SK-N-SH treated with all-trans-retinoic acid at 6 μM for 48 hours (cell line): ENCODE data around the gene CACNA2D3.

ENCODE experiments used
- ATAC-seq: fragments of 200-7000 bp; cut with Tn5 transposase; 3 replicates; pipeline ENCODE4 v1.9.1; 2020; ENCODE audit warnings: mild to moderate bottlenecking, moderate library complexity
- BACH2 ChIP-seq: fragments of 250-450 bp; sonication (Bioruptor Pico); IDR thresholded peaks from 2 replicates; pipeline ENCODE4 v1.9.0; 2021; ENCODE audit warnings: mild to moderate bottlenecking, borderline replicate concordance
- CREB5 ChIP-seq: fragments of 250-450 bp; sonication (Bioruptor Pico); IDR thresholded peaks from 2 replicates; pipeline ENCODE4 v1.5.1; 2020; ENCODE audit warnings: low read depth, mild to moderate bottlenecking, moderate library complexity
- CSDC2 ChIP-seq: fragments of 250-450 bp; sonication (Bioruptor Pico); IDR thresholded peaks from 2 replicates; pipeline ENCODE4 v1.5.0; 2020; ENCODE audit warnings: mild to moderate bottlenecking, moderate library complexity
- ESRRG ChIP-seq: fragments of 250-450 bp; sonication (Bioruptor Pico); IDR thresholded peaks from 2 replicates; pipeline ENCODE4 v1.6.1; 2021; ENCODE audit warnings: mild to moderate bottlenecking
- GLIS3 ChIP-seq: fragments of 250-450 bp; sonication (Bioruptor Pico); IDR thresholded peaks from 2 replicates; pipeline ENCODE4 v1.5.0; 2020; ENCODE audit warnings: mild to moderate bottlenecking, moderate library complexity
- ISL1 ChIP-seq: fragments of 250-450 bp; sonication (Bioruptor Pico); IDR thresholded peaks from 2 replicates; pipeline ENCODE4 v2.1.2; 2022; ENCODE audit warnings: mild to moderate bottlenecking, moderate library complexity
- OSR1 ChIP-seq: fragments of 250-450 bp; sonication (Bioruptor Pico); IDR thresholded peaks from 2 replicates; pipeline ENCODE4 v1.8.0; 2022; ENCODE audit warnings: moderate library complexity, mild to moderate bottlenecking, inconsistent platforms
- PATZ1 ChIP-seq: fragments of 250-450 bp; sonication (Bioruptor Pico); IDR thresholded peaks from 2 replicates; pipeline ENCODE4 v1.8.0; 2020; ENCODE audit warnings: mild to moderate bottlenecking, moderate library complexity, borderline replicate concordance
- PPARA ChIP-seq: fragments of 250-450 bp; sonication (Bioruptor Pico); IDR thresholded peaks from 2 replicates; pipeline ENCODE4 v1.5.0; 2020; ENCODE audit warnings: mild to moderate bottlenecking, borderline replicate concordance
- RARB ChIP-seq: fragments of 250-450 bp; sonication (Bioruptor Pico); IDR thresholded peaks from 2 replicates; pipeline ENCODE4 v1.8.0; 2021; ENCODE audit warnings: mild to moderate bottlenecking, moderate library complexity
- SNAI2 ChIP-seq: fragments of 250-450 bp; sonication (Bioruptor Pico); IDR thresholded peaks from 2 replicates; pipeline ENCODE4 v1.5.0; 2020; ENCODE audit warnings: mild to moderate bottlenecking, moderate library complexity
- TSHZ2 ChIP-seq: fragments of 250-450 bp; sonication (Bioruptor Pico); IDR thresholded peaks from 2 replicates; pipeline ENCODE4 v1.5.0; 2020; ENCODE audit warnings: mild to moderate bottlenecking, moderate library complexity
- ZC3H10 ChIP-seq: fragments of 250-450 bp; sonication (Bioruptor Pico); IDR thresholded peaks from 2 replicates; pipeline ENCODE4 v1.5.1; 2021; ENCODE audit warnings: mild to moderate bottlenecking, moderate library complexity
- ZFP3 ChIP-seq: fragments of 250-450 bp; sonication (Bioruptor Pico); IDR thresholded peaks from 2 replicates; pipeline ENCODE4 v1.5.0; 2020; ENCODE audit warnings: mild to moderate bottlenecking, moderate library complexity
- ZFP30 ChIP-seq: fragments of 450-650 bp; formaldehyde crosslinking; IDR thresholded peaks from 2 replicates; pipeline ENCODE4 v1.5.0; 2022; ENCODE audit warnings: mild to moderate bottlenecking, moderate library complexity
- ZNF565 ChIP-seq: fragments of 450-650 bp; formaldehyde crosslinking; conservative IDR thresholded peaks from 2 replicates; pipeline ENCODE4 v1.5.0; 2020; ENCODE audit warnings: low read depth, mild to moderate bottlenecking, moderate library complexity
- ZNF70 ChIP-seq: fragments of 450-650 bp; formaldehyde crosslinking; IDR thresholded peaks from 2 replicates; pipeline ENCODE4 v1.5.0; 2020; ENCODE audit warnings: mild to moderate bottlenecking, moderate library complexity
- ZNF8 ChIP-seq: fragments of 450-650 bp; formaldehyde crosslinking; IDR thresholded peaks from 2 replicates; pipeline ENCODE4 v1.5.0; 2020; ENCODE audit warnings: mild to moderate bottlenecking, moderate library complexity
- TF ChIP-seq, protein P1 (sequence below): fragments of 250-450 bp; sonication (Bioruptor Pico); IDR thresholded peaks from 2 replicates; pipeline ENCODE4 v1.8.0; 2021; ENCODE audit warnings: low read depth, mild to moderate bottlenecking, moderate library complexity, borderline replicate concordance
- TF ChIP-seq, protein P2 (sequence below): fragments of 250-450 bp; sonication (Bioruptor Pico); IDR thresholded peaks from 2 replicates; pipeline ENCODE4 v1.5.1; 2021; ENCODE audit warnings: mild to moderate bottlenecking, moderate library complexity

The CACNA2D3 gene

DNA sequence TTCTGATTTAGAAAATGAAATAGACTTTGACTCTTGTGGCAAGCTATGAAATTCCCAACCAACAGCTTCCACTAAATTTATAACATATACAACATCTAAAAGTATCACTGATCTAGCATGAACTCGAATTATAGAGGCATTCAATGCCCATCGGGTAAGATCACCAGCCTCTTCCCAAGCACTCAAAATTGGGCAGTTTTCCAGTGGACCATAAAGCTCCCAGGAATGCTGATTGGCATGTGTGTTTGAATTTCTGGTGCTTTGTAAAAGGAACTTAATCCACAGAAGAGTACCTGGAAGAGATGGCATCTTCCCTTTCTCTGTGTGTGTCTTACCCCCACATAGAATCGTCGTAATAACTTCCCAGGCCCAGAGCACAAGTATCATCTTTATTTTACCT is 795.5 kb downstream of the CACNA2D3 start:
- ATAC-seq = peak; percentile 62

DNA sequence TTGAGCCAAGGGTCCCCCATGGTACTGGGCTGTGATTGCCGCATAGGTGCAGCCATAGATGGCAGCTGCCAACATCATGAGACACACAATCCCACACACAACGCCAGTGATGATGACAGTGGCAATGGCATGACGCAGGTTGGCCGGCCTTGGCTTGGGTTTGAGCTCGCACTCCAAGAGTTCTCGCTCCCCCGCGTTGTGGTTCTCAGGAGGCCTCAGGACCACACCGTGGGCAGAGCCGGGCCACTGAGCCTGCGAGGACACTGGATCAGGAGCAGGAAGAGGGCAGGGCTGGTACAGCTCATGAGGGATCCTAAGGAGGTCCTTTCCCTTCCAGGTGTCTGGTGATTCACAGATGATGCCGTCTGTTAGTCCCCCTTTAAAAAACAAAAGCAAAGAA is 796.2 kb downstream of the CACNA2D3 start:
- ATAC-seq = no peak
- TF ChIP-seq CSDC2 (CRISPR knock-in tag) (no peak), ZNF8 (CRISPR knock-in tag) (no peak), CREB5 (no peak), GLIS3 (no peak), ZFP3 (CRISPR knock-in tag) (no peak), OSR1 (CRISPR knock-in tag) (no peak), ZNF70 (no peak), ESRRG (CRISPR knock-in tag) (no peak), ZC3H10 (CRISPR knock-in tag) (no peak), ISL1 (CRISPR knock-in tag) (no peak), PATZ1 (CRISPR knock-in tag) (no peak)
- TF ChIP-seq, protein P1, sequence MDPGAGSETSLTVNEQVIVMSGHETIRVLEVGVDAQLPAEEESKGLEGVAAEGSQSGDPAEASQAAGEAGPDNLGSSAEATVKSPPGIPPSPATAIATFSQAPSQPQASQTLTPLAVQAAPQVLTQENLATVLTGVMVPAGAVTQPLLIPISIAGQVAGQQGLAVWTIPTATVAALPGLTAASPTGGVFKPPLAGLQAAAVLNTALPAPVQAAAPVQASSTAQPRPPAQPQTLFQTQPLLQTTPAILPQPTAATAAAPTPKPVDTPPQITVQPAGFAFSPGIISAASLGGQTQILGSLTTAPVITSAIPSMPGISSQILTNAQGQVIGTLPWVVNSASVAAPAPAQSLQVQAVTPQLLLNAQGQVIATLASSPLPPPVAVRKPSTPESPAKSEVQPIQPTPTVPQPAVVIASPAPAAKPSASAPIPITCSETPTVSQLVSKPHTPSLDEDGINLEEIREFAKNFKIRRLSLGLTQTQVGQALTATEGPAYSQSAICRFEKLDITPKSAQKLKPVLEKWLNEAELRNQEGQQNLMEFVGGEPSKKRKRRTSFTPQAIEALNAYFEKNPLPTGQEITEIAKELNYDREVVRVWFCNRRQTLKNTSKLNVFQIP = no peak
- TF ChIP-seq, protein P2, sequence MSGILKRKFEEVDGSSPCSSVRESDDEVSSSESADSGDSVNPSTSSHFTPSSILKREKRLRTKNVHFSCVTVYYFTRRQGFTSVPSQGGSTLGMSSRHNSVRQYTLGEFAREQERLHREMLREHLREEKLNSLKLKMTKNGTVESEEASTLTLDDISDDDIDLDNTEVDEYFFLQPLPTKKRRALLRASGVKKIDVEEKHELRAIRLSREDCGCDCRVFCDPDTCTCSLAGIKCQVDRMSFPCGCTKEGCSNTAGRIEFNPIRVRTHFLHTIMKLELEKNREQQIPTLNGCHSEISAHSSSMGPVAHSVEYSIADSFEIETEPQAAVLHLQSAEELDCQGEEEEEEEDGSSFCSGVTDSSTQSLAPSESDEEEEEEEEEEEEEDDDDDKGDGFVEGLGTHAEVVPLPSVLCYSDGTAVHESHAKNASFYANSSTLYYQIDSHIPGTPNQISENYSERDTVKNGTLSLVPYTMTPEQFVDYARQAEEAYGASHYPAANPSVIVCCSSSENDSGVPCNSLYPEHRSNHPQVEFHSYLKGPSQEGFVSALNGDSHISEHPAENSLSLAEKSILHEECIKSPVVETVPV (CRISPR knock-in tag) = no peak

More for the DNA sequence above, 795.5 kb downstream of the CACNA2D3 start:
- TF ChIP-seq ZC3H10 (CRISPR knock-in tag) (no peak), ZNF565 (CRISPR knock-in tag) (no peak), TSHZ2 (CRISPR knock-in tag) (no peak), ZNF8 (CRISPR knock-in tag) (no peak), ZFP3 (CRISPR knock-in tag) (no peak), ZFP30 (CRISPR knock-in tag) (no peak)
- TF ChIP-seq, protein P1 = no peak
- TF ChIP-seq, all 23 proteins: peak for 0

DNA sequence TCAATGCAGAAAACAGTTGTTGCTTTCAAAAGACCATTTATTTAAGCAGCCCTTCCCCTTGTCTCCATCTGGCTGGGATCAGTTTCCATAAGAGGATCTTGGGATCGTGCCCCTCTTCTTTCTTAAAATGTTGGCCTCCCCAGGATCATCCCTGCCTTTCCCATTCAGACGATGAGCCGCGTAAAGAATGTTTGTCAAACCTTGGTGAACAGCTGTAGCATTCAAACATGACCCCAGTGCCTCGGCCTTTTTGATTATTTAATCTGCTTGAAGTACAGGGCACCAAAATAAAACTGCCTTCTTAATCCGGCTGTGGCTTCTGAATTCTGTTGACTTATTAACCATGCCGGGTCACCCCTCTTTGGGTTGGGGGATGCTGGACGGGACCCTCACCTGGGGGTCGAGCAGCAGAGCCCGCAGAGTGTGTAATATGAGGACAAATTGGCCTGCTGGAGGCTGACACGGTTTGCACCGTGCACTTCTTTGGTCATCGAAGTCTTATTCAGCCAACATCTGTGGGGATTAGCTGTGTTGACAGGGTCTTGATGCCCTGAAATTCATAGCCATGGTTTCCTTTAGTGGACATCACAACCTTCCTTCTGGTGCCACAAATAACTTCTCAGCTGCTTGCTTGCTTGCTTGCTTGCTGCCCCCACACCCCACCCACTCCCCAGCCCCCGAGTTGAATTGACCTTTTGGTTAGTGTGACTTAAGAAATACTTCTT is 805.9 kb downstream of the CACNA2D3 start, which contains the start of gene LRTM1:
LRTM1 (minus strand) TSS at position 14 of the 725 bp plus-strand sequence. CDS start 148 bp downstream, outside the sequence.
- ATAC-seq = no peak
- TF ChIP-seq PPARA (no peak), RARB (no peak), SNAI2 (no peak), ISL1 (CRISPR knock-in tag) (no peak), CSDC2 (CRISPR knock-in tag) (no peak), ESRRG (CRISPR knock-in tag) (no peak), OSR1 (CRISPR knock-in tag) (no peak), GLIS3 (no peak), ZNF565 (CRISPR knock-in tag) (no peak), ZFP30 (CRISPR knock-in tag) (no peak), ZFP3 (CRISPR knock-in tag) (no peak), BACH2 (CRISPR knock-in tag) (no peak), PATZ1 (CRISPR knock-in tag) (no peak)
- TF ChIP-seq, protein P1 = no peak
- TF ChIP-seq, protein P2 (CRISPR knock-in tag) = no peak
